ENCODE measurements around the gene TRIM46. TPM values are rescaled to one million over a fixed set of nuclear protein-coding genes. Genes with fewer than 3 reads are reported as not detected.
A peak's percentile ranks its signal among the peaks of the same experiment; 100 is the strongest.

Gene TRIM46
- total RNA-seq, 1 donor from 2014 or later, result 0.08 TPM

DNA sequence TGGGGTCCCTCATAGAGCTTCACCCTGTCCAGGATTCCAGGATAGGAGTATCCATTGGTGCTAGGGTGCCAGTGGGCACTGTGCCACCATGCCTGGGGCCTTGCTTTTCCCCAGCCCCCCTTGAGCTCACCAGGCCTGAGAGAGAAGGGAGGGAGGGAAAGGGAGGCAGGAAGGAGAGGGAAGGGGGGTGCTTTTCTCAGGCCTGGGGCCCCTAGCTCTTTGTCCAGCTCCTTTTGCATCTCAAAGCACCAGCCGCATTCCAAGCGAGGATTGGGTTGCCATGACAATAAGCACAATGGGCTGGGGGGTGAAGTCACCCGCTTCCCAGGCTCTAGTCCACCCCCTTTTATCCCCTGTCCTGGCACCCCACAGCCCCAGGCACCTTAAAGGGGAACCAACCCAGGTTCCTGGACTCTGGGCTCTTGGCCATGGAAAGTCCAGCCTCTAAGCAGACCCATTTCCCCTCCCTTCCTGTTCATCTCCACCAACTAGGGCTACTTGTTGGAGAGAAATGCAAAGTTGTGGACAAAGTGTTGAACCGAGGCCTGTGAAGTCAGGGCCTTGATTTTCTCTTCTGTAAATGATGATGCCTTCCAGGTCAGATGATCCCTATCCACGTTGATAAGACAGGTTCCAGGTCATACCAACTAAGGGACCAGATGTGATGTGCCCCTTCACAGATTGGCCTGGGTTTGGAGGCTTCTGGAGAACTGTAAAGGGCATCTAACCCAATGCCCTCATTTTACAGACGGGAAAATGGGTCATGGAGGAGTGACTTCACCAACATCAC, 22.6 kb downstream of the TRIM46 start:
- ATAC-seq (ENCODE audit: poor library complexity) (no peak), DNase-seq (peak; percentile 40)
- intact Hi-C loops (cut with DNase I), result no loop called here

- ATAC-seq (ENCODE audit: poor library complexity) (no peak), DNase-seq (peak; percentile 50)
- intact Hi-C loops (cut with DNase I), result no loop called here
These were observed 23.4 kb downstream of the TRIM46 start for GRCh38 chr1:155196893-155197638.

GRCh38 chr1:155197901-155198546, 24.4 kb downstream of the TRIM46 start:
- ATAC-seq (ENCODE audit: poor library complexity) (no peak), DNase-seq (peak; percentile 35)
- intact Hi-C loops (cut with DNase I), result no loop called here

- intact Hi-C loops (cut with DNase I), result no loop called here
- DNase-seq, result peak; percentile 31
- no peak for ATAC-seq (ENCODE audit: poor library complexity)
These were observed 24.9 kb downstream of the TRIM46 start for GRCh38 chr1:155198547-155198906.

- intact Hi-C loops (cut with DNase I), result no loop called here
- no peak for ATAC-seq (ENCODE audit: poor library complexity)
- peak; percentile 26 for DNase-seq
These were observed 26.1 kb downstream of the TRIM46 start for GRCh38 chr1:155199792-155200191.

- no peak for ATAC-seq (ENCODE audit: poor library complexity)
- intact Hi-C loops (cut with DNase I), result no loop called here
- DNase-seq, result no peak
These were observed 27.3 kb downstream of the TRIM46 start for GRCh38 chr1:155200920-155201319.

GRCh38 chr1:155202198-155202597, 28.5 kb downstream of the TRIM46 start:
- DNase-seq (no peak), ATAC-seq (ENCODE audit: poor library complexity) (no peak)
- intact Hi-C loops (cut with DNase I), result no loop called here

DNA sequence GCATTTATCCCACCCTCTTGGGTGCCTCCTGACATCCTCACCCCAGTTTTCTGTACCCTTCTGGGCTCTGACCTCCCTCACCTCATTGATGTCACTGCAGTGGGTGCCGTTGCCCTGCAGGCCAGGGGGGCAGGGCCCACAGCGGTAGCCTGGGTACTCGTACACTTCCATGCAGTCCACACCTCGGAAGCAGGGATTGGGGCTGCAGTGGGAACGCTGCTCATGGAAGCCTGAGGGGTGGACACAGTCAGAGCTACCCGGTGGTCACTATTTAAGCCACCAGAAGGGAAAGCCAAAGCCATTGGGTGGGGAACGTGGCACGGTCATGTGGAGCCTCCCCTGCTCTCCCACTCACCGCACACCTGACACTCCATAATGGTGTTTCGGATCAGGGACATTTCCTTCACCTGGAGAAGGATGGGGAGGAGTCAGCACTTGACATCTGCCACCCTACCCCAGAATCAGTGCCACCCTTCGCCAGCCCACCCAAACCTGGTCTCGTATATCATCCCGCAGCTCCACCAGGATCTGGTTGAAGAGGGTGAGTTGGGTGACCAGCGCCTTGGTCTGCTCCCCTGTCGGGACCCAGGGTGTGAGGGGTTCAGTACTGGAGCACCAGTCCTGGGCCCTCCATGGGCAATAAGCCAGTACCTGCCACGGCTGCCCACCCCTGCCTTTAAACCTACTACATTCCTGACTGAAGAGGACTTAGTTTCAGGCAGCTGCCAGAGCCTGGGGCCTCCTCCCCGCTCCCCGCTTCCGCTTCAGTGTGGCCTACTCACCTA, 29.3 kb downstream of the TRIM46 start:
- ATAC-seq (ENCODE audit: poor library complexity), result no peak
- peak; percentile 23 for DNase-seq
- intact Hi-C loops (cut with DNase I), result no loop called here

DNA sequence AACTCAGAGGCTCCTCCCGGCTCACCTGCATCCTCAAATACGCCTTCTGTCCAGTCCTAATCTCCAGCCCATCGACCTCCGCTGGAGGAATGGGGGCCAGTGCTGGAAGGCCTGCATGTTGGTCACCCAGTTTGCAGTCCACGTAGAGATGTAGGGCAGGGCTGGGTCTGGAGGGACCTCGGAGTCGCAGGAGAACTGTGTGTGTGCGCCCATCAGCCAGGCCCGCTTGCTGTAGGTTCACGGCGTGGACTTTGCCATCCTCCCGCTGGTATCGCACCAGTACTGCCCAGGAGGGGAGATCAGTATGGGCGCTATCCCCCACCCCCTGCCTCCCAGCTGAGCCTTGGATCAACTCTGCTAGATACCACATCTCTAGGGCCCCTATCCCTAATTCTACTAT, 31.4 kb downstream of the TRIM46 start:
- intact Hi-C loops (cut with DNase I), result no loop called here

GRCh38 chr1:155205969-155206593, 32.4 kb downstream of the TRIM46 start:
- ATAC-seq (ENCODE audit: poor library complexity), result no peak
- no peak for DNase-seq
- intact Hi-C loops (cut with DNase I), result no loop called here

More for the DNA sequence above, 31.4 kb downstream of the TRIM46 start:
- DNase-seq, result peak; percentile 28
- no peak for ATAC-seq (ENCODE audit: poor library complexity)

GRCh38 chr1:155206891-155207805, 33.5 kb downstream of the TRIM46 start:
- DNase-seq (peak; percentile 91), ATAC-seq (ENCODE audit: poor library complexity) (peak; percentile 21)
- intact Hi-C loops (cut with DNase I), result no loop called here

- ATAC-seq (ENCODE audit: poor library complexity), result peak; percentile 12
- intact Hi-C loops (cut with DNase I), result no loop called here
- peak; percentile 68 for DNase-seq
These were observed 34.3 kb downstream of the TRIM46 start, which contains the start of gene THBS3 for GRCh38 chr1:155207806-155208540. THBS3 (minus strand) TSS chr1:155207897; CDS start chr1:155207876, 21 bp downstream.

GRCh38 chr1:155208541-155209311, 35.1 kb downstream of the TRIM46 start, which contains the start of gene MTX1:
MTX1 (plus strand) TSS chr1:155208695; CDS start chr1:155208805, 110 bp downstream.
- intact Hi-C loops (cut with DNase I), result no loop called here
- ATAC-seq (ENCODE audit: poor library complexity), result peak; percentile 91
- peak; percentile 95 for DNase-seq

GRCh38 chr1:155209312-155209721, 35.7 kb downstream of the TRIM46 start:
- ATAC-seq (ENCODE audit: poor library complexity), result no peak
- intact Hi-C loops (cut with DNase I), result no loop called here
- no peak for DNase-seq

DNA sequence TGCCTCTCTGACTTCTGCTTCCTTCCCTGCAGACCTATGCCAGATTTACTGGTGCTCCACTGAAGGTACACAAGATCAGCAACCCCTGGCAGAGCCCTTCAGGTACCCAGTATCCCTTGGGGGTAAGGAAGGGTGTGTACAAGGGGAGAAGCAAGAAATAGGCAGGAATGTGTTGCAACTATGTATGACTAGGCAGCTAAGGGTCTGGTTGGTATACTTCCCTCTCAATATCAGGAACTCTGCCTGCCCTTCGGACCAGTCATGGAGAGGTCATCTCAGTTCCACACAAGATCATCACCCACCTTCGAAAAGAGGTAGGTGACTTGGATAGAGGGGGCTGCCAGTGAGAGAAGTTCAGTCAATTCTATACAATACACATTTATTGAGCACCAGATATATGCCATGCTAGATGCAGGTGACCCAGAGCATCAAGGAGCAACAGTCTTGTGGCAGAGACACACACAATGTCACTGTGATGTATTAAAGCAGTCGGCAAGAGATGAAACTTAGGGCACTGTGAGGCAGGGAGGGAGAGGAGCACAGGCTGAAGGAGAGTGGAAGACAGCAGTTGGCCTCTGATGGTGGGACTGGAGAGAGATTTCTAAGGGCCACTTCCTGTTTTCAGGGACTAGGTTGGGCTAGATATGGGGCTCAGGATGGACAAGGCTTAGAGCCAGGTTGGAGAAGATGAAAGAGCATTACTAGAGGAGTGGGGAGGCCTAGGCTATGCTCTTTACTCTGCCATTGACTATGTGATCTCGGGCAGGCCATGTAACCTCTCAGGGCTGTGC, 36.9 kb downstream of the TRIM46 start:
- ATAC-seq (ENCODE audit: poor library complexity) (no peak), DNase-seq (no peak)
- intact Hi-C loops (cut with DNase I), result no loop called here
